ENCODE results near the gene NKD2.

The NKD2 gene

GRCh38 chr5:1002271-1002546, 6.4 kb upstream of the NKD2 start:
- no peak overlapping the region for H3K27ac ChIP-seq (ENCODE audit: low read depth, low read length)
- no peaks in the 10 kb centered on the region for H3K79me2 ChIP-seq (ENCODE audit: control insufficient read depth, low read length)
- no peak overlapping the region for H3K4me2 ChIP-seq (ENCODE audit: low read length)
- no peaks in the 10 kb centered on the region for H4K20me1 ChIP-seq (ENCODE audit: control insufficient read depth, insufficient read depth, low read depth, low read length)
- TF ChIP-seq EZH2phosphoT487 (IDR thresholded peaks at IDR 0.05; ENCODE audit: borderline replicate concordance, low read length) (no peak), CTCF (IDR thresholded peaks at IDR 0.05; ENCODE audit: low read depth, low read length, poor library complexity, severe bottlenecking) (no peak)
- H3K4me1 ChIP-seq (ENCODE audit: control insufficient read depth, low read length): no peaks in the 10 kb centered on the region
- 0 out of 2 replicates have a peak, but pooled peaks cover 3% of the 10 kb centered on the region for H3K27me3 ChIP-seq (ENCODE audit: control insufficient read depth, low read length)
- no peaks in the 10 kb centered on the region for H3K36me3 ChIP-seq (ENCODE audit: control insufficient read depth, low read length)
- H3K9me2 ChIP-seq (replicated peaks; ENCODE audit: control insufficient read depth, low read length): no peaks in the 10 kb centered on the region
- no peaks in the 10 kb centered on the region for H3K9me3 ChIP-seq (ENCODE audit: control insufficient read depth, insufficient read depth, low read length)
- H3K4me3 ChIP-seq (ENCODE audit: low read length): no peak overlapping the region
- no peaks in the 10 kb centered on the region for H3F3A ChIP-seq (ENCODE audit: control insufficient read depth, insufficient read depth)

- no peak overlapping the region for H3K4me3 ChIP-seq (ENCODE audit: low read length)
- no peaks in the 10 kb centered on the region for H3K36me3 ChIP-seq (ENCODE audit: control insufficient read depth, low read length)
- H3K4me2 ChIP-seq (ENCODE audit: low read length): no peak overlapping the region
- no peak overlapping the region for H3K27ac ChIP-seq (ENCODE audit: low read depth, low read length)
- no peaks in the 10 kb centered on the region for H3K4me1 ChIP-seq (ENCODE audit: control insufficient read depth, low read length)
- H3K79me2 ChIP-seq (ENCODE audit: control insufficient read depth, low read length): no peaks in the 10 kb centered on the region
- no peaks in the 10 kb centered on the region for H3K9me3 ChIP-seq (ENCODE audit: control insufficient read depth, insufficient read depth, low read length)
- peaks cover 7% of the 10 kb centered on the region for H3K27me3 ChIP-seq (ENCODE audit: control insufficient read depth, low read length)
- H4K20me1 ChIP-seq (ENCODE audit: control insufficient read depth, insufficient read depth, low read depth, low read length): no peaks in the 10 kb centered on the region
- H3F3A ChIP-seq (ENCODE audit: control insufficient read depth, insufficient read depth): no peaks in the 10 kb centered on the region
- TF ChIP-seq CTCF (IDR thresholded peaks at IDR 0.05; ENCODE audit: low read depth, low read length, poor library complexity, severe bottlenecking): no peak
- TF ChIP-seq EZH2phosphoT487 (IDR thresholded peaks at IDR 0.05; ENCODE audit: borderline replicate concordance, low read length): no peak
- H3K9me2 ChIP-seq (replicated peaks; ENCODE audit: control insufficient read depth, low read length): no peaks in the 10 kb centered on the region
Observed at GRCh38 chr5:1002836-1003235, 5.8 kb upstream of the NKD2 start.

DNA sequence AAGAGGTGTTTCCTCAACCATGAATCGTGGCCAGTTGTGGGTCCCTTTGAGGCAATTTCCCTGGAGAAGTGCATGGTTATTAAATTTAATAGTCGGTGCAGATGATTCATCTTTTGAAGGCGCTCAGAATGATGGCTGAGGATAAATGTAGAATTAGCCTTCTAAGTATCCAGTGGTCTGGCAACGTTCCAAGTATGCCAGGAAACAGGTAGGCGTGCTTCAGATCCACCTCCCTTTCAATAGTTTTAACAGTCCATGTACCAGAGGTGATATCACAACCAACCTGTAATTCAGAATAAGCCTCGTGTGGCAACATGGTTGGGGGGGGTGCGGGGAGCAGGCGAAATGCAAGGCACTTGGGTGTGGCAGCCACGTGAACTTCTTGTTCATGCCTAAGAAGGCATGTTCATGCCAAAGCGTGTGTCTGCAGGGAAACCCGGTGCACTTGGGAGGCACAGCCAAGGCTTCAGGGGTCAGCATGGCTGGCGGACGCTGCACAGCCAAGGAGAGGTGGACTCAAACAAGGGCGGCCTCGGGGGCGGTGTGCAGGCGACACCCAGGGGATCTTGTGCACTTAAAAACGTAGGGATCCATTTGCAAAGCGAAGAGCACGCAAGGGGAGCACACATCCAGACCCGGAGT, 5.2 kb upstream of the NKD2 start:
- no peaks in the 10 kb centered on the region for H4K20me1 ChIP-seq (ENCODE audit: control insufficient read depth, insufficient read depth, low read depth, low read length)
- peaks cover 13% of the 10 kb centered on the region for H3K27me3 ChIP-seq (ENCODE audit: control insufficient read depth, low read length)
- no peaks in the 10 kb centered on the region for H3K9me2 ChIP-seq (replicated peaks; ENCODE audit: control insufficient read depth, low read length)
- H3K9me3 ChIP-seq (ENCODE audit: control insufficient read depth, insufficient read depth, low read length): no peaks in the 10 kb centered on the region
- no peaks in the 10 kb centered on the region for H3K36me3 ChIP-seq (ENCODE audit: control insufficient read depth, low read length)
- no peak overlapping the region for H3K27ac ChIP-seq (ENCODE audit: low read depth, low read length)
- H3K4me3 ChIP-seq (ENCODE audit: low read length): no peak overlapping the region
- H3K4me2 ChIP-seq (ENCODE audit: low read length): no peak overlapping the region
- peaks cover 2% of the 10 kb centered on the region; the same call in 1 of the 2 replicates for H3K4me1 ChIP-seq (ENCODE audit: control insufficient read depth, low read length)
- TF ChIP-seq CTCF (IDR thresholded peaks at IDR 0.05; ENCODE audit: low read depth, low read length, poor library complexity, severe bottlenecking) (no peak), EZH2phosphoT487 (IDR thresholded peaks at IDR 0.05; ENCODE audit: borderline replicate concordance, low read length) (no peak)
- H3F3A ChIP-seq (ENCODE audit: control insufficient read depth, insufficient read depth): no peaks in the 10 kb centered on the region
- H3K79me2 ChIP-seq (ENCODE audit: control insufficient read depth, low read length): no peaks in the 10 kb centered on the region

Data from DOHH2 (cell line).